HG03439 (cell line): ENCODE results near the gene KIAA1671.

Experiments
- ATAC-seq: cut with Tn5 transposase; IDR thresholded peaks from one replicate; pipeline ENCODE4 v1.9.1; 2021; ENCODE audit warnings: mild to moderate bottlenecking, moderate library complexity; ENCODE audit not compliant: unreplicated experiment

The KIAA1671 gene

DNA sequence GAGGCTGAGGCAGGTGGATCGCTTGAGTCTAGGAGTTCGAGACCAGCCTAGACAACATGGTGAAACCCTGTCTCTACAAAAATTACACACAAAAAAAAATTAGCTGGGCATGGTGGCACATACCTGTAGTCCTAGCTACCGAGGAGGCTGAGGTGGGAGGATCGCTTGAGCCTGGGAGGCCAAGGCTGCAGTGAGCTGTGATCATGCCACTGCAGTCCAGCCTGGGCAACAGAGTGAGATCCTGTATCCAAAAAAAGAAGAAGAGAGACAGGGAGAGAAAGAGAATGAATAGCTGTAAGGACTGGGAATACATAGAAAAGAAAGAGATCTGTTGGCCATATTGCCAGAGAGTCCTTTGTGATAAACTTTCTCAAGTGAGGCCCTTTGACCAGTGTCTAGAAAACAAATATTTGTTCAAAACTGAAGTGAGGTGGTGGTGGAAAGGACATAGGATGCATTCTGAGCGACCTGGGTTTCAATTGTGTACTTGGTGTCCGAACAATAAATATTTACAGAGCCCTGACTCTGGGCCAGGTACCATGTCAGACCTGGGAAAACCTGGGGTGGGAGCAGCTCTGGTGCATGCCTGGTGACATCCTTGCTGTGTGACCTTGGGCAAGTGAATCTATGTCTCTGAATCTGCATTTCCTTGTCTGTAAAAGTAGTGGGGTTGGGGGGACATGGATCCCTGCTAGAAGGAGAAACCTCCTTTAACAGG lies 157.5 kb downstream of the KIAA1671 start:
- ATAC-seq = no peak

DNA sequence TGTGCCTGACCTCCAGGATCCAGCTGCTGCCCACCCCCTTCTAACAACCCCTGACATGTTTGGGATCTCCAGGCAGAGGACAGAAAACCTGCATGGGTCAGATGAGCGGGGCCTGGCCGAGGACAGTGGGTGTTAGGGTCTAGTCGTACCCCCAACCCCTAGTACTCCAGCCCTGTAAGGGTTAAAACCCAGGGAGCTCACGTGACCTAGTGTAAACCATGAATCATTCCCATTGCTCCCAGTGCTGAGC lies 158.0 kb downstream of the KIAA1671 start:
- no peak for ATAC-seq

GRCh38 chr22:25110846-25111578 lies 158.5 kb downstream of the KIAA1671 start:
- no peak for ATAC-seq

- no peak for ATAC-seq
Measured at GRCh38 chr22:25111579-25112517, 159.3 kb downstream of the KIAA1671 start.

DNA sequence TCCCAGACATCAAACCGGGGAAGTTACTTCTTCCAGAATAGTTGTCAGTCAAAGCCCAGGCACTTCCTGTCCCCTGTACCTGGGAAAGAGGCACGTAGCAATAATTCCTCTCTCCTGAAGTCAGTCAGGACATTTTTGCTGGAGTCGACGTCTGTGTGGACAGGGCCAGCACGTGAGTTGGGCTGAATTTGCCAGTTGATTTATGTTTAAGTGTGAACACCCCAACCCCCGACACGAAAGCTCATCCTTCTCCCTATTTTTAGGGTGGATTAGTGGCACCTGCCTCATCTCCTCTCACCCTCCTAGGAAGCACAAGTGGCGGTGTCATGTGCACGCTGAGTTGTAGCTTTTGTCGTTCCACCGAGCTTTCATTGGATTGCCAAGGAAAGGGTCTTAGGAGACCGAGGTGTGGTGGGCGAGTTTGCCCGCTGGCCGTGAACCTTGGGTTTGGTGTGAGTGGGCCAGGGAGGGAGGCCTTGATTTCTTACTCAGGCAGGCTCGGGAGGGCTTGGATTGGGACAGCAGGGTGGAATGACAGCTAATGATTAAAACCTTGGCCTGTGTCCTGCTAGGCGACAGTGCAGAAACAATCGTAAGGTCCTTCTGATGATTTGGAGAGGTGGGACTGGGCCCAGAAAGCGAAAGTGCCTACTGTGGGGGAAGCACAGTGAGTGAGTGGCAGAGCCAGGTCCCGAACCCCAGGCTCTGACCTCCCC lies 160.2 kb downstream of the KIAA1671 start:
- ATAC-seq = no peak

GRCh38 chr22:25113316-25113721 lies 160.8 kb downstream of the KIAA1671 start:
- no peak for ATAC-seq

DNA sequence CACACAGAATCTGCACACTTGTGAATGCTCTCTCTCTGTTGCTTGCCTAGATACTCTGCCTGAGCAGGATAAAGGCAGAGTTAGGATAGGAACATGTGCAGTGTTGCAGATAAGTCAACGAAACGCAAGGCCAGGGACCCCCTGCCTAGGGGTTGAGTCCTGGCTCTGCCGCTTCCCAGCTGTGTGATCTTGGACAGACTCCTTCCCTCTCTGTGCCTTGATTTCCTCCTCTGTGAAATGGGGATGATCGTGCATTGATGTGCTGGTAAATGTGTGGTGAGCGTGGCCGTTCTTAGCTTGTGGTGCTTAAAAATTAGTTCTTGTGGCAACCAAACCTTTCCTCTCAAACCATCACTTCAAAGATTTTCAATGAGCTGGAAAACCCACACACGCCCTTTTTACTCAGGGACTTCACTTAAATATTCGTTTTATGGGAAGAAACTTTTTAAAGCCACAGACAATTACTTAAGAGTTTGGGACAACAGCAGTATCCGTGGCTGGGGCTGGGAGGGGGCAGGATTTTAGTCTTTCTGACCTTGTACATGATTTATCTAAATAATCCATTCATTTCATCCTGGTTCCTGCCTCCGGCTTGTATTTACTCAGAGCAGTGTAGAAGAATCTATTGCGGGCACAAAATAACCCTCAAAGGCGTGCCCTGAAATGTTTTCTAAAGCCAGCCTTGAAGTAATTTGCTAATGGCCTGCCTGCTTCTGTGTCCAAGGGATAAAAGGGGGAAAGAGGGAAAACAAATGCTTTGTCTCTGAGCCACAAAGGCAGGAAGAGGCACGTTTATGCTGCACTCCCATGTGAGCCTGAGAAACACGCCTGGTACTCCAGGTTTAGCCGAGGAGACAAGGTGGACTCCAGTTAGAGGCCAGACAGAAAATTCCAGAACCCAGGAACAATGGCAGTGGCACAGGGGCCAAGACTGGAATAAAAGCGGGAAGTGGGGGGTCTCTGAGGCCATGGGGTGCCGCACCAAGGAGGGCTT lies 162.2 kb downstream of the KIAA1671 start:
- no peak for ATAC-seq

DNA sequence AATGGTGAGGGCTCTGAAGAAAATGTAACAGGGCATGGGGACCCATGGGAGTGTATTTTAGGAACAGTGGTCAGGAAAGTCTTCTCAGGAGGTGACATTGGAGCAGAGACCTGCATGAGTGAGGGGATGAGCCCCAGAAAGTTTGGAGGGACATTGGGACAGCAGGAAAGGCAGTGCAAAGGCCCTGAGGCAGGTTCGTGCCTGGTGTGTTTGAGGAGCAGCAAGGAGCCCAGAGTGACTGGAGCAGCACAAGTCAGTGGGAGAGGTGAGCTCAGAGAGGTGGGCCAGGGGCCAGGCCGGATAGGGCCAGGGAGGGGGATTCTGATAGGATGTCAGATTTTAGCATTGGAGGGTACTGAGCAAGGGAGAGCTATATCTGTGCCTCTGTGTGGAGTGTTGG lies 167.1 kb downstream of the KIAA1671 start:
- no peak for ATAC-seq

- ATAC-seq = no peak
Measured at GRCh38 chr22:25120093-25120561, 167.6 kb downstream of the KIAA1671 start.

GRCh38 chr22:25120761-25121212 lies 168.3 kb downstream of the KIAA1671 start:
- ATAC-seq = no peak

GRCh38 chr22:25122136-25122764 lies 169.7 kb downstream of the KIAA1671 start:
- ATAC-seq = no peak

DNA sequence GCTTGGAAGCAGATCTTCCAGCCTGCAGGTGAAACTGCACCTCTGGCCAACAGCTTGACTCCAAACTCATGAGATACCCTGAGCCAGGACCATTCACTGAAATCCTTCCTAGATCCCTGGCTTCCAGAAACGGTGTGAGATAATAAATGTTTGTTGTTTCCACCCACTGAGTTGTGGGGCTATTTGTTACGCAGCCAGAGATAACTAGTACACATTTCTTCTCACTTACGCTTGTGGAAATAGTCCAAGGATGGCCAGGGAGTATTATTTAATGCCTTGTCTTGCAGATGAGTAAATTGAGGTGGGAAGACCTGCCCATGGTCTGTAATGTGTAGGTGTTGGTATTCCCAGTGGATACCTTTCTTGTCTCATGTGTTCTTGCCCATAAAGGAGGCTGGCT lies 171.2 kb downstream of the KIAA1671 start:
- no peak for ATAC-seq

DNA sequence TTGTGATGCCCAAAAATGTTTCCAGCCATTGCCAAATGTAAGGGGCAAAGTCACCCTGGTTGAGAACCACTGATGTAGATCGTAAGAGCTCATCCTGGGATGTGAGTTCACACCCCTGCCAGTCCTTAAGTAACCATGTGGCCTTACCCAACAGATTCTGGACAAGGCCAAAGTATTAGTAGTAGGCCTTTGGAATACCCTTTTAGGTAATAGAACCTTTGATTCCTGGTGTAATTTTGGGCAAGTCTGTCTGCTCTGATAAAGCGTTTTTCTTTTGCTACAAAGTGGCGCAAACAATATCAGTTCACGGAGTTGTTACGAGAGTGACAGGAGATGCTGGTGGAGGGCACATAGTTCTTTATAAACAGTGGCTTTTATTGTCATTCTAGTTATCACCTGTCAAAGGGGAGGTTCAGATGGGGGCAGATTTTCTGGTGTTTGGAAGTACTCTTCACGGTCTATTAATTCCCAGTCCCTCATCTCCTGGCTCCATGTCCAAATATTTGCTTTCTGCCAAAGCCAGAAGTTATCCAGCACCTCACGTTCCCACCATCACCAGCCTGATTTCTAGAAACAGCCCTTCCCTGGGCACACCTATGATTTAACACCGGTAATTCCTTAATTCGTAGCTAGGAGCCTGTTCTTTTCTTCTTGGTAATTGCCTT lies 173.3 kb downstream of the KIAA1671 start:
- no peak for ATAC-seq

GRCh38 chr22:25126510-25126909 lies 174.0 kb downstream of the KIAA1671 start:
- no peak for ATAC-seq

DNA sequence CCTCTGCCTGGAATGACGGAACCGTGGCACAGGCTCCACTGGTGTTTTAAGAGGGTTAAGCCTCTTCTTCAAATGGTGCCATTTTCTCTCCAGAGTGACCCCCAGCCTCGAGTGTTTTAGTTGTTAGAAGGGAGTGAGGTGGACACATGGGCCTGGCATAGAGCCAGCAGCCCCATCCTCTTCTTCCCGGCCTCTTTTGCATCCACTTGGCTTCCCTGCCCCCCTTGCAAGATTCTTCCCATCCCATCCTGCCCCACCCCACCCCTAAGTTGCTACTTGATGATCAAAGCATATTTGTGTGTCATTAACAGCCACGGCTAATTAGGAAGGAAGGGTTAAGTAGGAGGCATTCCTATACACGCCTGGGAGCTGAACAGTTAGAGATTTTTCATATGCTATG lies 174.8 kb downstream of the KIAA1671 start:
- no peak for ATAC-seq

- no peak for ATAC-seq
Measured at GRCh38 chr22:25130462-25130861, 177.9 kb downstream of the KIAA1671 start.

GRCh38 chr22:25131198-25131887 lies 178.8 kb downstream of the KIAA1671 start:
- ATAC-seq = no peak

- ATAC-seq = no peak
Measured at GRCh38 chr22:25134028-25134427, 181.5 kb downstream of the KIAA1671 start.
